H1 (cell line): ENCODE results near the gene FGFBP2. TPM values are rescaled to one million over a fixed set of nuclear protein-coding genes. Genes with fewer than 3 reads are reported as not detected.

Experiments
- CTCF ChIA-PET: fragments of 300-600 bp; sonication (Branson Sonifier 250); formaldehyde crosslinking; loops from one replicate; lab custom pipeline; 2021; ENCODE audit not compliant: partially characterized antibody; lab: Charles Lee
- POLR2A ChIA-PET: fragments of 300-600 bp; sonication (Branson Sonifier 250); formaldehyde crosslinking; loops from one replicate; lab custom pipeline; 2021; ENCODE audit warnings: inconsistent platforms; ENCODE audit not compliant: partially characterized antibody; lab: Charles Lee
- DNase-seq, 2 experiments: peaks; one replicate each; pipeline versions ENCODE4 v3.0.0 to v3.0.0-alpha.2; 2010 to 2022; ENCODE audit warnings: low spot score in 2 of 2, low read depth in 1 of 2, mixed read lengths in 1 of 2
- FAIRE-seq: peaks from 2 replicates; lab custom pipeline; 2011; peaks lifted over from hg19 to GRCh38; lab: Jason Lieb, UNC
- H2AFZ ChIP-seq: 2 replicates; pipeline ENCODE4 v1.8.1; 2012; ENCODE audit warnings: low read length, inconsistent platforms
- H2AK5ac ChIP-seq: 2 replicates; pipeline ENCODE4 v1.6.1; 2013; ENCODE audit warnings: low read depth, low read length
- H2BK120ac ChIP-seq: replicated peaks from 2 replicates; pipeline ENCODE3; 2013; ENCODE audit warnings: low read depth, low read length, inconsistent platforms
- H2BK12ac ChIP-seq: 2 replicates; pipeline ENCODE4 v1.6.1; 2013; ENCODE audit warnings: low read depth, low read length
- H2BK15ac ChIP-seq: 2 replicates; pipeline ENCODE4 v1.6.1; 2013; ENCODE audit warnings: low read length
- H2BK20ac ChIP-seq: 2 replicates; pipeline ENCODE4 v1.6.1; 2013; ENCODE audit warnings: low read length
- H2BK5ac ChIP-seq: 2 replicates; pipeline ENCODE4 v1.6.1; 2013; ENCODE audit warnings: low read depth, low read length
- H3K14ac ChIP-seq: 2 replicates; pipeline ENCODE4 v1.6.1; 2013; ENCODE audit warnings: inconsistent platforms; ENCODE audit not compliant: insufficient read length
- H3K18ac ChIP-seq: 2 replicates; pipeline ENCODE4 v1.6.1; 2013; ENCODE audit warnings: low read length; ENCODE audit errors: extremely low read depth
- H3K23ac ChIP-seq: 2 replicates; pipeline ENCODE4 v1.6.1; 2013; ENCODE audit warnings: inconsistent platforms; ENCODE audit not compliant: insufficient read length
- H3K23me2 ChIP-seq: 2 replicates; pipeline ENCODE4 v1.6.1; 2013; ENCODE audit warnings: low read depth, low read length
- H3K27ac ChIP-seq: 2 replicates; pipeline ENCODE4 v1.6.1; 2011; ENCODE audit warnings: low read depth, low read length, inconsistent platforms
- H3K27me3 ChIP-seq, 4 experiments: replicated peaks in 1 of 4; 1 replicate in 1 of 4; 2 replicates in 3 of 4; pipeline versions ENCODE4 v1.6.1 to v1.8.1; 2011 to 2013; ENCODE audit warnings: low read length in 3 of 4, mild to moderate bottlenecking in 3 of 4, inconsistent platforms in 2 of 4, mixed read lengths in 2 of 4, moderate library complexity in 1 of 4; ENCODE audit not compliant: control insufficient read depth in 3 of 4, insufficient read depth in 3 of 4; ENCODE audit errors: extremely low read depth in 1 of 4
- H3K36me3 ChIP-seq, 4 experiments: 2 replicates each; pipeline versions ENCODE4 v1.6.1 to v1.8.1; 2011 to 2013; ENCODE audit warnings: mild to moderate bottlenecking in 4 of 4, low read length in 3 of 4, moderate library complexity in 2 of 4, control low read depth in 1 of 4, inconsistent platforms in 1 of 4; ENCODE audit not compliant: insufficient read depth in 4 of 4, control insufficient read depth in 2 of 4
- H3K4ac ChIP-seq: replicated peaks from 2 replicates; pipeline ENCODE3; 2013; ENCODE audit warnings: low read length, low read depth, mixed read lengths, inconsistent platforms; ENCODE audit not compliant: insufficient read length
- H3K4me1 ChIP-seq, 4 experiments: replicated peaks in 1 of 4; 1 replicate in 1 of 4; 2 replicates in 3 of 4; pipeline versions ENCODE4 v1.6.1 to v1.8.1; 2011 to 2013; ENCODE audit warnings: low read length in 3 of 4, inconsistent platforms in 2 of 4, mixed read lengths in 1 of 4; ENCODE audit not compliant: insufficient read depth in 4 of 4, control insufficient read depth in 3 of 4
- H3K4me2 ChIP-seq, 2 experiments: 2 replicates each; pipeline versions ENCODE4 v1.6.1 to v1.8.1; 2011 to 2013; ENCODE audit warnings: low read depth in 2 of 2, low read length in 2 of 2, control low read depth in 1 of 2, inconsistent platforms in 1 of 2, mild to moderate bottlenecking in 1 of 2; ENCODE audit not compliant: insufficient read depth in 1 of 2
- H3K4me3 ChIP-seq, 4 experiments: fragments of 200-600, 300-600 bp in 1 of 4; sonication (generic), shearing (Covaris generic), sonication (Bioruptor Twin) in 1 of 4; 2 replicates each; pipeline versions ENCODE4 v1.5.1 to v1.8.1; 2011 to 2016; ENCODE audit warnings: low read length in 4 of 4, low read depth in 3 of 4, control low read depth in 2 of 4, inconsistent platforms in 2 of 4, mild to moderate bottlenecking in 2 of 4, mixed read lengths in 1 of 4, moderate library complexity in 1 of 4; ENCODE audit not compliant: insufficient read depth in 2 of 4; ENCODE audit errors: extremely low read depth in 1 of 4
- H3K56ac ChIP-seq: replicated peaks from 2 replicates; pipeline ENCODE3; 2013; ENCODE audit warnings: low read depth, mild to moderate bottlenecking, mixed read lengths, low read length, inconsistent platforms; ENCODE audit not compliant: insufficient read length
- H3K79me1 ChIP-seq: 2 replicates; pipeline ENCODE4 v1.6.1; 2013; ENCODE audit warnings: low read depth, low read length, control low read depth
- H3K79me2 ChIP-seq, 2 experiments: 2 replicates each; pipeline versions ENCODE4 v1.6.1 to v1.8.1; 2012 to 2013; ENCODE audit warnings: low read length in 2 of 2, mild to moderate bottlenecking in 2 of 2, inconsistent platforms in 1 of 2; ENCODE audit not compliant: insufficient read depth in 2 of 2, control insufficient read depth in 1 of 2
- H3K9ac ChIP-seq, 4 experiments: replicated peaks in 1 of 4; 1 replicate in 1 of 4; 2 replicates in 3 of 4; pipeline versions ENCODE4 v1.6.1 to v1.8.1; 2011 to 2013; ENCODE audit warnings: low read depth in 3 of 4, low read length in 3 of 4, control low read depth in 2 of 4, mild to moderate bottlenecking in 2 of 4, moderate library complexity in 2 of 4, inconsistent platforms in 1 of 4; ENCODE audit errors: extremely low read depth in 1 of 4
- H3K9me3 ChIP-seq, 2 experiments: 2 replicates each; pipeline versions ENCODE4 v1.6.1 to v1.8.1; 2012 to 2013; ENCODE audit warnings: mild to moderate bottlenecking in 2 of 2, moderate library complexity in 2 of 2, control low read depth in 1 of 2, inconsistent platforms in 1 of 2, low read depth in 1 of 2, low read length in 1 of 2, mixed read lengths in 1 of 2; ENCODE audit not compliant: insufficient read depth in 2 of 2
- H4K20me1 ChIP-seq, 2 experiments: replicated peaks in 1 of 2; 2 replicates each; pipeline versions ENCODE3 to v1.8.1; 2011 to 2013; ENCODE audit warnings: inconsistent platforms in 2 of 2, low read length in 2 of 2, mild to moderate bottlenecking in 1 of 2; ENCODE audit not compliant: insufficient read depth in 2 of 2, control insufficient read depth in 1 of 2
- H4K5ac ChIP-seq: 2 replicates; pipeline ENCODE4 v1.6.1; 2013; ENCODE audit warnings: low read length, low read depth, mixed read lengths, inconsistent platforms; ENCODE audit not compliant: insufficient read length
- H4K8ac ChIP-seq: 2 replicates; pipeline ENCODE4 v1.8.0; 2013; ENCODE audit warnings: mild to moderate bottlenecking, moderate library complexity, low read length, inconsistent platforms; ENCODE audit not compliant: insufficient read depth; ENCODE audit errors: extremely low read depth
- H4K91ac ChIP-seq: replicated peaks from 2 replicates; pipeline ENCODE3; 2013; ENCODE audit warnings: low read length, mixed read lengths, inconsistent platforms; ENCODE audit not compliant: insufficient read length
- CBX5 ChIP-seq: fragments of 300-800, 300-1000 bp; sonication (generic); IDR thresholded peaks from 2 replicates; pipeline ENCODE4 v1.7.1; 2016; ENCODE audit warnings: antibody characterized with exemption, low read length, low read depth
- CTBP2 ChIP-seq: IDR thresholded peaks from 2 replicates; pipeline ENCODE4 v1.7.0; 2011; ENCODE audit warnings: borderline replicate concordance, mild to moderate bottlenecking, moderate library complexity, mixed read lengths, low read length; ENCODE audit not compliant: insufficient read depth, insufficient read length
- E2F6 ChIP-seq: IDR thresholded peaks from 2 replicates; pipeline ENCODE4 v1.6.1; 2012; ENCODE audit warnings: inconsistent platforms
- EGR1 ChIP-seq: IDR thresholded peaks from 2 replicates; pipeline ENCODE4 v1.6.1; 2011; ENCODE audit warnings: low read depth, low read length, borderline replicate concordance
- NANOG ChIP-seq: IDR thresholded peaks from 2 replicates; pipeline ENCODE4 v1.6.1; 2011; ENCODE audit warnings: low read length, low read depth, mild to moderate bottlenecking, inconsistent platforms; ENCODE audit not compliant: insufficient read depth, poor library complexity, severe bottlenecking
- POLR2A ChIP-seq, 2 experiments: IDR thresholded peaks; 1 replicate in 1 of 2; 2 replicates in 1 of 2; pipeline ENCODE4 v1.6.1; 2011; ENCODE audit warnings: low read depth in 2 of 2, low read length in 2 of 2, mild to moderate bottlenecking in 2 of 2; ENCODE audit errors: control extremely low read depth in 1 of 2
- RXRA ChIP-seq: IDR thresholded peaks from 2 replicates; pipeline ENCODE4 v1.6.1; 2011; ENCODE audit warnings: low read depth, mild to moderate bottlenecking, low read length, moderate library complexity; ENCODE audit not compliant: insufficient read depth
- SIN3A ChIP-seq, 2 experiments: IDR thresholded peaks in 1 of 2; conservative IDR thresholded peaks in 1 of 2; 2 replicates each; pipeline ENCODE4 v1.6.1; 2011 to 2012; ENCODE audit warnings: low read length in 2 of 2, improper control_type of control experiment in 1 of 2, low read depth in 1 of 2, mild to moderate bottlenecking in 1 of 2
- SIX5 ChIP-seq: IDR thresholded peaks from 2 replicates; pipeline ENCODE4 v1.6.1; 2011; ENCODE audit warnings: mild to moderate bottlenecking, low read depth, low read length
- SP2 ChIP-seq: IDR thresholded peaks from 2 replicates; pipeline ENCODE4 v1.6.1; 2012; ENCODE audit warnings: mild to moderate bottlenecking, low read length, inconsistent platforms
- SP4 ChIP-seq: IDR thresholded peaks from 2 replicates; pipeline ENCODE4 v1.6.1; 2012; ENCODE audit warnings: low read length, inconsistent platforms
- TBP ChIP-seq: IDR thresholded peaks from 2 replicates; pipeline ENCODE4 v1.6.1; 2011; ENCODE audit warnings: low read depth, low read length, improper control_type of control experiment
- WGBS, 2 experiments: shearing (Covaris generic) in 1 of 2; methylation state at CpG; one replicate each; pipeline versions ENCODE4 v1.1.6 to v1.1.7; 2013 to 2015; ENCODE audit warnings: low lambda C conversion rate in 2 of 2, mixed read lengths in 2 of 2, inconsistent platforms in 1 of 2, low coverage in 1 of 2, missing lambda C conversion rate in 1 of 2; ENCODE audit not compliant: insufficient replicate concordance in 2 of 2, insufficient coverage in 1 of 2, insufficient read length in 1 of 2; ENCODE audit errors: extremely low coverage in 1 of 2, missing lambda C conversion rate in 1 of 2; 5-methylcytosine and 5-hydroxymethylcytosine counted together
- polyA plus RNA-seq, 7 experiments: library from polyadenylated mRNA; depleted of rRNA in 3 of 7; stranded (reverse) in 5 of 7; unstranded in 2 of 7; fragments of >200 nt in 5 of 7; fragments of 200-250 nt in 2 of 7; gene quantifications; 1 replicate in 5 of 7; 2 replicates in 1 of 7; 4 replicates in 1 of 7; pipeline versions ENCODE4 v1.2.1 to v1.2.3, GENCODE V29; 2011 to 2013; ENCODE audit warnings: missing spikeins in 2 of 7, mixed read lengths in 2 of 7
- total RNA-seq: library from RNA; stranded (reverse); fragmentation: NEBNext Ultra II Directional; extraction: Animal tissue kit (Norgen Biotek cat#: 25700); gene quantifications from 2 replicates; pipeline ENCODE4 v1.2.1, GENCODE V29; 2021

Gene FGFBP2
- total and polyA plus RNA-seq, 2 of the 8 experiments (the other 6 are each of a cell fraction or from before 2014, with no cell fraction given) = 0.15 TPM; not detected in 1

DNA sequence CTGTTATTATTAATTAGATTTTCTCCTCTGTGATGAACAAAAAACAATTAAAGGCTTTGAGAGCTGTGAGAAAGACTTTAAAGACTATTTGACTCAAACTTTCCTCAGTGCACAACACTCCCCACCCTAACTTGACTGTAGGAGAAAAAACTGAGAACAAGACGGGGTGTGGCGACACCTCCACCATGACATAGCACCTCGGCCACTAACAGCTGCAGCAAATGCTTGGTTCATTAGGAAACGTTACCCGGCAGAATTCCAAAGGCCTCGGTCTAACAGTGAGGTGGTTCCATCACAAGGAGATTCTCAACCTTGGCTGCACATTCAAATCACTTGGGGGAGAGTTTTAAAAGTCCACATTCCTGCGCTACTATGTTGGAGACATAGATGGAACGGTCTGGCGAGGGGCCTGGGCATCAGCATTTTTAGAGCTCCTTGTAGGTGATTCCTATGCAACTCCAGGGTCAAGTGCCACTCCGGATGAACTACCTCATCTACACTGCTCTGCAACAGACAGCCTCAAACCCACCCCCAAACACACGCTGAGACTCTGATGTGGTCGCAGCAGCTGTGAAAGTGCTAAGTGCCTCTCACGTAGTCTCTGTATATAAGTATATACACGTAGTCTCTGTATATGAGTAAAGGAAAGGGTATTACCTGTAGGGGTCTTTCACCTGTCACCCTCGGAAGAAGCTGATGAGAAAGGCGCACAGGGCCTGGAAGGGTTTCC is 1.0 kb downstream of the FGFBP2 start:
- no peak overlapping the region for H3K23ac ChIP-seq
- no peak overlapping the region for H3K4ac ChIP-seq
- H2AK5ac ChIP-seq = no peak overlapping the region
- no peaks in the 10 kb centered on the region for H4K20me1 ChIP-seq
- no peaks in the 10 kb centered on the region for H3K36me3 ChIP-seq
- no peak overlapping the region for H2BK5ac ChIP-seq
- no peak for FAIRE-seq
- no peak overlapping the region for H2BK15ac ChIP-seq
- DNase-seq = no peak
- ChIA-PET CTCF (interaction anchor here (0.5 to 7.6 kb wide), 25 partner anchors 8 to 1090 kb away, joined by 3 to 64 read pairs (median 4); no protein-coding TSS in a partner anchor), POLR2A (interaction anchor here (1.4 kb wide), 1 partner anchor 11 kb away, joined by 4 read pairs; no protein-coding TSS in a partner anchor)
- H3K79me2 ChIP-seq = no peaks in the 10 kb centered on the region
- no peak overlapping the region for H3K9ac ChIP-seq
- no peak overlapping the region for H2BK120ac ChIP-seq
- no peak overlapping the region for H2BK20ac ChIP-seq
- WGBS, 2 experiments = 83% methylated on average over 16 of the region's 16 CpGs; no CpG with 5 or more reads in 1 of the 2 experiments
- H3K14ac ChIP-seq = no peak overlapping the region
- no peaks in the 10 kb centered on the region for H3K23me2 ChIP-seq
- peak overlapping the region; percentile 75; the same call in 1 of the 2 replicates for H4K8ac ChIP-seq
- H3K4me1 ChIP-seq = peaks cover 0 to 4% (median 2%) of the 10 kb centered on the region in 4 experiments; a peak in 5 of 7 replicates
- no peak overlapping the region for H3K18ac ChIP-seq
- H2AFZ ChIP-seq = no peak overlapping the region
- no peaks in the 10 kb centered on the region for H3K27me3 ChIP-seq
- H3K79me1 ChIP-seq = no peaks in the 10 kb centered on the region
- no peak overlapping the region for H3K56ac ChIP-seq
- no peak overlapping the region for H4K5ac ChIP-seq
- H4K91ac ChIP-seq = no peak overlapping the region
- H3K27ac ChIP-seq = no peak overlapping the region
- 0 out of 4 replicates have a peak, but pooled peaks cover 0 to 3% of the 10 kb centered on the region in 2 experiments for H3K9me3 ChIP-seq
- no peak overlapping the region for H3K4me3 ChIP-seq
- no peak overlapping the region for H3K4me2 ChIP-seq
- no peak overlapping the region for H2BK12ac ChIP-seq
- TF ChIP-seq CTBP2 = no peak
- TF ChIP-seq SIN3A (conservative IDR thresholded peaks at IDR 0.05 in 1 of 2, IDR thresholded peaks at IDR 0.05 in 1 of 2; ENCODE audit: low read depth in 1 of 2, low read length in 2 of 2) = no peak
- no peak for TF ChIP-seq SP4
- TF ChIP-seq SP2 = no peak
- TF ChIP-seq NANOG = no peak
- no peak for TF ChIP-seq CBX5
- TF ChIP-seq EGR1 = no peak
- no peak for TF ChIP-seq E2F6
- TF ChIP-seq SIX5 = no peak
- no peak for TF ChIP-seq RXRA
- TF ChIP-seq POLR2A (IDR thresholded peaks at IDR 0.05; ENCODE audit: control extremely low read depth in 1 of 2, low read depth in 2 of 2, low read length in 2 of 2) = no peak
- no peak for TF ChIP-seq TBP
